AG10803 (cell line): ENCODE results near the gene ARHGAP26.

ENCODE experiments used
- DNase-seq: peaks from one replicate; pipeline ENCODE4 v3.0.0; 2010; ENCODE audit warnings: low read depth
- H3K4me3 ChIP-seq: 2 replicates; pipeline ENCODE4 v1.5.1; 2011; ENCODE audit warnings: mild to moderate bottlenecking, low read length, control low read depth
- CTCF ChIP-seq: conservative IDR thresholded peaks from 2 replicates; pipeline ENCODE4 v1.5.1; 2011; ENCODE audit warnings: mild to moderate bottlenecking, low read length, control low read depth, inconsistent platforms

ARHGAP26 gene

GRCh38 chr5:142892021-142892420 is 121.8 kb downstream of the ARHGAP26 start:
- no peak for DNase-seq
- TF ChIP-seq CTCF: no peak
- H3K4me3 ChIP-seq: no peak overlapping the region

DNA sequence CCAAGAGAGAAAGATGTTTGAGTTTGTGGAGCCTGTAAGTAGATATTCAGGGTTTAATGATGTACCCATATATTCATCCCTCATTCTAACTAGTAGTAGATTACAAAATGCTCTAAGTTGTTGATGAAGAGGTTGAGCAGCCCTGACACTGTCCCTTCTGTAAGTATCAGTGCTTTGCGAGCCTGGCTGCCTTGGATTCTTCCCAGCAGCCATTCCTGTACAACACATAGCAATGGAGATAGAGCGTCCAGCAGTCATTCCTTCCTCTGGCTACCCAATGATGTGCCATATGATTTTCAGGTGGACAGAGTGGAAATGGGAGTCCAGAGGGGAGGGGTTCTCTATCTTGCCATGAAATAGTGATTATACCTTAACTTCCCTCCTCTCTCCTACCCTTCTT is 124.1 kb downstream of the ARHGAP26 start:
- TF ChIP-seq CTCF: no peak
- no peak for DNase-seq
- no peak overlapping the region for H3K4me3 ChIP-seq

- no peak overlapping the region for H3K4me3 ChIP-seq
- no peak for TF ChIP-seq CTCF
- DNase-seq: peak; percentile 90
These were observed 124.6 kb downstream of the ARHGAP26 start for GRCh38 chr5:142894749-142895148.

- DNase-seq: no peak
- no peak for TF ChIP-seq CTCF
These were observed 126.3 kb downstream of the ARHGAP26 start for GRCh38 chr5:142896325-142897007.

GRCh38 chr5:142897328-142897727 is 127.2 kb downstream of the ARHGAP26 start:
- TF ChIP-seq CTCF: no peak
- H3K4me3 ChIP-seq: no peak overlapping the region

More at GRCh38 chr5:142896325-142897007, 126.3 kb downstream of the ARHGAP26 start:
- no peak overlapping the region for H3K4me3 ChIP-seq

GRCh38 chr5:142900927-142901326 is 130.8 kb downstream of the ARHGAP26 start:
- peak; percentile 88 for DNase-seq
- no peak overlapping the region for H3K4me3 ChIP-seq
- no peak for TF ChIP-seq CTCF

More at GRCh38 chr5:142897328-142897727, 127.2 kb downstream of the ARHGAP26 start:
- no peak for DNase-seq

DNA sequence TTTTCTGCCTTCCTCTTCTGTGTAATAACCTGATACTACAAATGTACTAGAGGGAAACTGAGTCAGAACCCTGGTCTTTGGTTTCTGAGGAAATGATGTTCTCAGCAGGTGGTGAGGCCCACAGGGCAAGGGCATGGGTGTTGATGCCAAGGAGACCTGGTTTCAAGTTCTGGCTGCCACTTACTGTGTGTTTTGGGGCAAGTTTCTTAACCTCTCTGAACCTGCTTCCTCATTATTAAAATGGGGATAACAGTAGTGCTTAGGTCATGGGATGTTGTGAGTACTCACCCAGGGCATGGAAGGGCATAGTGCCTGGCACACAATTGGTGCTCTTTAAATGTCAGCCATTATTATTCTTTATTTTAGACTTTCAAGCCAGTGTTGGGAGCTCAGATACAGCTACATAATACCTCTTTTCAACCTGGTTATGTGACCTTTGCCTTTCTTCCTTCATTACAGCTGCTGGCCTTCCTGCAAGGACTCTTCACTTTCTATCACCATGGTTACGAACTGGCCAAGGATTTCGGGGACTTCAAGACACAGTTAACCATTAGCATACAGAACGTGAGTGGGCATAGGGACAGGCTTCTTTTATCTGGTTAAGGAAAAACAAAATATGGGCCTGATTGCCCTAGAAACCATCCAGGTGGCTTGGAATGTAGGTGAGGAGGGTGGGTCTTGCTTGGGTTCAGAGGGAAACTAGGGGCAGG is 131.5 kb downstream of the ARHGAP26 start:
- no peak overlapping the region for H3K4me3 ChIP-seq
- DNase-seq: no peak
- TF ChIP-seq CTCF: no peak
